Heart right ventricle (tissue), 16 donors: ENCODE measurements around the gene SLC16A8. TPM values are rescaled to one million over a fixed set of nuclear protein-coding genes. Genes with fewer than 3 reads are reported as not detected.

Experiments
- ATAC-seq, 8 donors: fragments of 200-7000 bp; cut with Tn5 transposase; one replicate each; pipeline ENCODE4 v1.9.1; 2020; ENCODE audit warnings: mild to moderate bottlenecking in 8 of 8, moderate library complexity in 8 of 8, moderate number of reproducible peaks in 1 of 8
- DNase-seq, 2 donors: peaks; one replicate each; pipeline ENCODE4 v3.0.0-alpha.2; 2020
- H3K27ac ChIP-seq, 10 donors: fragments of 200-600 bp; sonication (generic) in 2 of 10; one replicate each; pipeline versions ENCODE4 v1.5.0 to v1.8.0; 2020 to 2022; ENCODE audit warnings: mild to moderate bottlenecking in 3 of 10
- H3K27me3 ChIP-seq, 7 donors: fragments of 200-600 bp; one replicate each; pipeline ENCODE4 v1.8.0; 2021 to 2022; ENCODE audit warnings: mild to moderate bottlenecking in 2 of 7
- H3K36me3 ChIP-seq, 9 donors: fragments of 200-600 bp; sonication (generic) in 1 of 9; one replicate each; pipeline versions ENCODE4 v1.5.0 to v1.8.0; 2020 to 2022; ENCODE audit warnings: mild to moderate bottlenecking in 2 of 9
- H3K4me1 ChIP-seq, 9 donors: fragments of 200-600 bp; sonication (generic) in 1 of 9; one replicate each; pipeline versions ENCODE4 v1.5.0 to v1.8.0; 2020 to 2022; ENCODE audit warnings: mild to moderate bottlenecking in 4 of 9
- H3K4me3 ChIP-seq, 10 donors: fragments of 200-600 bp; sonication (generic) in 2 of 10; one replicate each; pipeline versions ENCODE4 v1.5.0 to v1.8.0; 2020 to 2022; ENCODE audit warnings: mild to moderate bottlenecking in 7 of 10, moderate library complexity in 2 of 10
- H3K9me3 ChIP-seq, 11 donors: fragments of 200-600 bp in 10 of 11; sonication (generic) in 2 of 11; one replicate each; pipeline versions ENCODE4 v1.5.0 to v1.8.0; 2013 to 2022; ENCODE audit warnings: mild to moderate bottlenecking in 2 of 11, control low read depth in 1 of 11, moderate library complexity in 1 of 11
- WGBS, 2 donors: extraction: QIAGEN DNeasy Blood & Tissue Kit; methylation state at CpG; one replicate each; pipeline ENCODE4 v1.1.7; 2013; ENCODE audit warnings: inconsistent platforms in 1 of 2; 5-methylcytosine and 5-hydroxymethylcytosine counted together
- intact Hi-C, 10 donors: fragments of 100-400 bp; cut with DNase I; formaldehyde crosslinking; loops; one replicate each; pipeline versions ENCODE4 v1.11.1 to v1.14.2; 2022
- polyA plus RNA-seq, 2 donors: library from polyadenylated mRNA; stranded (reverse); fragments of 200-250 nt; gene quantifications; one replicate each; pipeline ENCODE4 v1.2.3, GENCODE V29; 2013
- total RNA-seq, 10 donors: library from RNA; stranded (reverse); fragmentation: NEBNext Ultra II Directional in 3 of 10; extraction: Animal tissue kit (Norgen Biotek cat#: 25700) in 3 of 10; gene quantifications; one replicate each; pipeline versions ENCODE4 v1.2.1 to v1.2.4, GENCODE V29; 2021 to 2023
- TF ChIP-seq, protein P1 (sequence below), 9 donors: fragments of 200-600 bp; sonication (generic) in 2 of 9; IDR thresholded peaks; one replicate each; pipeline versions ENCODE4 v1.5.0 to v1.8.0; 2021 to 2022; ENCODE audit warnings: antibody characterized with exemption in 9 of 9, mild to moderate bottlenecking in 5 of 9, moderate library complexity in 1 of 9
- donor health status: Arrhythmogenic right ventricular cardiomyopathy.
- donor health status: ischemic (EF 13 %, LVEDD 7.1; RV severe dilation, severe dysfunction).
- donor health status: healthy with polysubstance abuse.
- donor health status: DM: no; HTN: yes; CAD: no.
- donor health status: DM: no; HTN: no; CAD: no.
- donor health status: ischemic (EF 25% LVEDD 6.9; RV normal size, moderate dysfunction).
- donor health status: ischemic (EF 25% LVEDD 5.7; RV mildly dilated, moderate dysfunction).
- donor health status: healthy.
- donor health status: DM: yes; HTN: yes; CAD: no.
- donor health status: Ischemic cardiomyopathy.
- donor health status: ischemic (EF 35%, LVEDD 5.7; RV mildly dilated, moderate dysfunction).
- donor health status: nonischemic (EF 11% LVEDD 7.7; RV severe dilation, severe dysfunction).
- donor health status: DM: yes; HTN: yes; CAD: no.
- donor health status: PGD.
- donor health status: ischemic (EF 29% LVEDD 5.4; RV normal size, mild dysfunction).
- donor health status: nonischemic (EF 23%, LVEDD 6.1; RV moderate dilation, normal function).

The SLC16A8 gene
- total and polyA plus RNA-seq, 12 donors: 0.19 to 0.34 (median 0.22) TPM; not detected in 9

DNA sequence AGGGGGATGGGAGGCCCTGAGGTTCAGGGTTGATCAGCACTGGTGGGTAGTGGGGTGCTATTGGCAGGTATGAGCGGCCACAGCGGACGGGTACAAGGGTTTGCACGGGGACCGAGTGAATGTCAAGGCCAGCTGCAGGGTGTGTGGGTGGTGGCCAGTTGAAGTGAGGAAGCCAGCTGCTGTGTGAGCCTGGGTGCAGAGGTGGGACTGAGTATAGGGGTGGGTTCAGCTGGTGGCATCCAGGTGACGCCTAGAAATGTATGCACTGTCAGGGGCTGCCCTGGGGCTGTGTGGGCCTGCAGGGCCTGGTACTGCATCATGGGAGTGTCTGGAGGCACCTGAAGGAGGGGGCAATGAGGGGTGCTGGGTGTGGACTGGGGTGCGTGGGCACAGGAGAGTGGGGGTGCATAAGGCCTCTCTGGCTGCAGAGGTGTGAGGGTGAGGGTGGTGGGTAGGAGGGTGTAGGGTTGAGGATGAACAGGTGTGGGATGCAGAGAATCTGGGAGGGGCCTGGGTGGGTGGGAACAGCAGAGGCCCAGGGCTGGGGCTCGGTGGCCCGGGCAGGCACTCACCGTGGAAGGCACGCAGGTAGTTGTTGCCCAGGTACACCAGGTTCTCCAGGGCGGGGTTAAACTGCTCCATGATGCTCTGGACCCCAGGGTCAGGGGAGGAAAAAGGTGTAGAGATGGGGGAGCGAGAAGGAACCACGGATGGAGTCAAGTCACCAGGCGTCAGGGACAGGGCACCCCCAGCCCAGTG, 24.8 kb upstream of the SLC16A8 start:
- DNase-seq: no peak
- H3K27me3 ChIP-seq: no peaks in the 10 kb centered on the region
- no peak overlapping the region for H3K4me3 ChIP-seq
- TF ChIP-seq, protein P1, sequence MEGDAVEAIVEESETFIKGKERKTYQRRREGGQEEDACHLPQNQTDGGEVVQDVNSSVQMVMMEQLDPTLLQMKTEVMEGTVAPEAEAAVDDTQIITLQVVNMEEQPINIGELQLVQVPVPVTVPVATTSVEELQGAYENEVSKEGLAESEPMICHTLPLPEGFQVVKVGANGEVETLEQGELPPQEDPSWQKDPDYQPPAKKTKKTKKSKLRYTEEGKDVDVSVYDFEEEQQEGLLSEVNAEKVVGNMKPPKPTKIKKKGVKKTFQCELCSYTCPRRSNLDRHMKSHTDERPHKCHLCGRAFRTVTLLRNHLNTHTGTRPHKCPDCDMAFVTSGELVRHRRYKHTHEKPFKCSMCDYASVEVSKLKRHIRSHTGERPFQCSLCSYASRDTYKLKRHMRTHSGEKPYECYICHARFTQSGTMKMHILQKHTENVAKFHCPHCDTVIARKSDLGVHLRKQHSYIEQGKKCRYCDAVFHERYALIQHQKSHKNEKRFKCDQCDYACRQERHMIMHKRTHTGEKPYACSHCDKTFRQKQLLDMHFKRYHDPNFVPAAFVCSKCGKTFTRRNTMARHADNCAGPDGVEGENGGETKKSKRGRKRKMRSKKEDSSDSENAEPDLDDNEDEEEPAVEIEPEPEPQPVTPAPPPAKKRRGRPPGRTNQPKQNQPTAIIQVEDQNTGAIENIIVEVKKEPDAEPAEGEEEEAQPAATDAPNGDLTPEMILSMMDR (IDR thresholded peaks at IDR 0.05): no peak
- peaks cover 0 to 11% (median 0%) of the 10 kb centered on the region in 9 donors for H3K4me1 ChIP-seq
- no peak for ATAC-seq
- intact Hi-C loops: loop anchor here in 1 of 10 donors (10.0 kb wide), 1 partner anchor 54 kb away; the partner anchor contains the start of gene PICK1
- H3K27ac ChIP-seq: no peak overlapping the region
- H3K36me3 ChIP-seq: peaks cover 0 to 7% (median 0%) of the 10 kb centered on the region in 9 donors
- WGBS, 2 donors: 94 to 95% methylated on average over 15 of the region's 15 CpGs
- no peaks in the 10 kb centered on the region for H3K9me3 ChIP-seq

DNA sequence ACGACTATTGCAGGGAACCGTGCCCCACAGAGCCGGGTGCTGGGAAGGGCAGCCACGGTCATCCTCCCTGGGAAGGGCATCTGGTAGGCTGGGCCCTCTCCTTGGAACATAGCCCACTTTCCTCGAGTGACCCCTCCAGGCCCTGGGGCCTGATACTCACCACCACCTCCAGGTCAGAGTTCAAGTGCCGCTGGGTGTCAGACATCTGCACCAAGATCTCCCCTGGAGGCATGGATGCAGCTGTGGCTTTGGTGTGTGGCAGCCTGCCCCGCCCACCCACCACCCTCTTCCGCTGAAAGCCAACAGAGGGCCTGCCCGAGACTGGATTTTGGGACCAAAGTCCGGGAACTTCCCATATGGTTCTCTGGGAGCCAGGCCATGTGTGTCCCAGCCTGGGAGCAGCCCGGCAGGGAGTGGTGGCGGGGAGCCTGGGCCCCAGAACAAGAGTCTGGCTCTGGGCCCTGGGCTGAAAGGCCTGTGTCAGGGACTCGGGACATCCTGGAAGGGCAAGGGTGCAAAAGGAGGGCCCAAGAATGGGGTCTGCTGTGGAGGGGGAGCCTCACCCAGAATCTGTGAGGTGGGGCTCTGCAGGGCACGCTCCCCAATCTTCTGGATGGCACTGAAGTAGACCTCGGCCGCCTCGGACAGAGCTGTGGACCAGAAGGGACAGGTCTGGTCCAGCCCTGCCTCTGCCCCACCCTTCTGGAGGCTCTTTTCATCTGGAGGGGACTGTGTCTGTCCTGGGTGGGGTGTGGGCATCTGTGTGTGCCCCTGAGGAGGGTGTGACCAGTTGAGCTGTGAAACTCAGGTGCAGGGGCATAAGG, 23.9 kb upstream of the SLC16A8 start:
- Histone ChIP-seq H3K27ac (no peak overlapping the region), H3K9me3 (no peaks in the 10 kb centered on the region), H3K27me3 (no peaks in the 10 kb centered on the region), H3K36me3 (peaks cover 0 to 6% (median 0%) of the 10 kb centered on the region in 9 donors), H3K4me1 (peaks cover 0 to 11% (median 0%) of the 10 kb centered on the region in 9 donors), H3K4me3 (no peak overlapping the region)
- TF ChIP-seq, protein P1 (IDR thresholded peaks at IDR 0.05): no peak
- 79% methylated on average over 17 of the region's 17 CpGs for WGBS, 2 donors
- DNase-seq (no peak), ATAC-seq (peak in 4 of 8 donors; percentile 21 to 35 (median 27))
- intact Hi-C loops: loop anchor here in 1 of 10 donors (10.0 kb wide), 1 partner anchor 53 kb away; the partner anchor contains the start of gene PICK1

DNA sequence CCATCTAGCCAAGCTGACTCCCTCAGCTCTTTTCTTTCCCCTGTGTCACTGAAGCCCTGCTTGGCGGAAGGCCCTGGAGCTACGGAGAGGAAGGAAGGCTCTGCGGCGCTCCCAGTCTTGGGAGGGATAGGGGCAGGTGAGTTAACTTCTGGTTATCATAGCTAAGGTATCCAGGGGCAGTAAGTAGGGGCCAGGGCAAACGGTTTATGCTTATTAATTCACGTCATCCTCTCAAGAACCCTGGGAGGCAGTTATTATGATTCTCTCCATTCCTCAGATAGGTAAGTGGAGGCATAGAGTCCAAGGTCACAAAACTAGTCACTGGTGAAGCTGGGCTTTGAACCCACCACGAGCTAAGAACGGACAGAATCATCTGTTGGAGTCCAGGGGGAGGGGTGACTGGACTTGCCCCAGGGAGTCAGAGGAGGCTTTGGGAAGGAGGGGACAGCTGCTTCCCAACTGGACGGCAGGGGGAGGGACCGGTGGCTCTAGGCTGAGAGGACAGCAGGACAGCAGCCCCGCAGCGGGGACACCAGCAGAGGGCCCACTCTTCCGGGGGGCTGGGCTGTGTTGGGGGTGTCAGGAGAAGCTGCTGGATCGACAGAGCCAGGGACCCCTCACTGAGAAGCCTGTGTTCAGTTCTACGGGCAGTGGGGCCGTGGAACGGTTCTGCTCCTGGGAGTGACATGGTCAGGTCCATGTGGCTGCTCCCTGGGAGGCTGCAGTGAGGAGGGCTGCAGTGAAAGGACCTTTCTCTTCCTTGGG, 23.0 kb upstream of the SLC16A8 start:
- Histone ChIP-seq H3K27ac (no peak overlapping the region), H3K27me3 (no peaks in the 10 kb centered on the region), H3K36me3 (peaks cover 0 to 4% (median 0%) of the 10 kb centered on the region in 9 donors), H3K4me1 (peaks cover 0 to 11% (median 0%) of the 10 kb centered on the region in 9 donors), H3K4me3 (no peak overlapping the region), H3K9me3 (no peaks in the 10 kb centered on the region)
- TF ChIP-seq, protein P1 (IDR thresholded peaks at IDR 0.05): no peak
- DNase-seq (no peak), ATAC-seq (peak in 1 of 8 donors; percentile 10)
- intact Hi-C loops: loop anchor here in 1 of 10 donors (10.0 kb wide), 1 partner anchor 52 kb away; the partner anchor contains the start of gene PICK1
- 67 to 82% methylated on average over 17 of the region's 17 CpGs for WGBS, 2 donors
